Psoas muscle (tissue), 8 donors: ENCODE data around the gene ATXN2L. TPM values are rescaled to one million over a fixed set of nuclear protein-coding genes. Genes with fewer than 3 reads are reported as not detected.

Experiments
- ATAC-seq, 4 donors: fragments of 200-7000 bp; cut with Tn5 transposase; one replicate each; pipeline ENCODE4 v1.9.1; 2020; ENCODE audit warnings: moderate library complexity in 3 of 4, mild to moderate bottlenecking in 2 of 4
- DNase-seq, 2 donors: peaks; one replicate each; pipeline ENCODE4 v3.0.0-alpha.2; 2020
- H3K27ac ChIP-seq: fragments of 200-600 bp; one replicate; pipeline ENCODE4 v1.8.0; 2022
- H3K27me3 ChIP-seq, 3 donors: fragments of 200-600 bp in 1 of 3; one replicate each; pipeline versions ENCODE4 v1.6.1 to v1.8.0; 2013 to 2022; ENCODE audit warnings: low read length in 2 of 3, mild to moderate bottlenecking in 2 of 3, moderate library complexity in 1 of 3; ENCODE audit not compliant: insufficient read depth in 3 of 3
- H3K36me3 ChIP-seq, 2 donors: fragments of 200-600 bp in 1 of 2; one replicate each; pipeline versions ENCODE4 v1.6.1 to v1.8.0; 2013 to 2022; ENCODE audit warnings: low read depth in 1 of 2, mild to moderate bottlenecking in 1 of 2, moderate library complexity in 1 of 2; ENCODE audit not compliant: insufficient read depth in 1 of 2
- H3K4me1 ChIP-seq: fragments of 200-600 bp; one replicate; pipeline ENCODE4 v1.8.0; 2022
- H3K4me3 ChIP-seq: fragments of 200-600 bp; one replicate; pipeline ENCODE4 v1.8.0; 2022; ENCODE audit warnings: mild to moderate bottlenecking
- H3K9me3 ChIP-seq: fragments of 200-600 bp; one replicate; pipeline ENCODE4 v1.8.0; 2022
- WGBS, 3 donors: extraction: QIAGEN DNeasy Blood & Tissue Kit; methylation state at CpG; one replicate each; pipeline versions ENCODE4 v1.1.6 to v1.1.7; 2013; 5-methylcytosine and 5-hydroxymethylcytosine counted together
- intact Hi-C, 2 donors: fragments of 100-400 bp; cut with DNase I; formaldehyde crosslinking; loops; one replicate each; pipeline versions ENCODE4 v1.11.0 to v1.14.2; 2022
- polyA plus RNA-seq, 3 donors: library from polyadenylated mRNA; stranded (reverse); fragments of 200-250 nt; gene quantifications; one replicate each; pipeline ENCODE4 v1.2.3, GENCODE V29; 2013
- total RNA-seq, 4 donors: library from RNA; stranded (reverse); fragmentation: NEBNext Ultra II Directional in 2 of 4; extraction: Animal tissue kit (Norgen Biotek cat#: 25700) in 2 of 4; gene quantifications; one replicate each; pipeline versions ENCODE4 v1.2.1 to v1.2.4, GENCODE V29; 2021 to 2023
- TF ChIP-seq, protein P1 (sequence below): fragments of 200-600 bp; IDR thresholded peaks from one replicate; pipeline ENCODE4 v1.8.0; 2022; ENCODE audit warnings: antibody characterized with exemption
- donor health status: healthy with polysubstance abuse.
- donor health status: DM: no; HTN: no; CAD: no; lungs with moderate emphysema.
- donor health status: Bipolar disorder and iron deficiency.
- donor health status: healthy.
- donor health status: DM: yes; HTN: yes; CAD: no.
- donor health status: DM: no; HTN: no; CAD: no.
- donor health status: DM: no; HTN: no; CAD: no.
- donor health status: DM: yes; HTN: yes; CAD: no.

Gene ATXN2L
- total and polyA plus RNA-seq, 7 donors, result 28.8 to 66.2 (median 50.0) TPM

- WGBS, 3 donors, result 78 to 83% (median 81%) methylated on average over 8 of the region's 8 CpGs
- Histone ChIP-seq H3K36me3 (peaks cover 21 to 81% of the 10 kb centered on the region in 2 donors), H3K9me3 (no peaks in the 10 kb centered on the region), H3K27me3 (no peaks in the 10 kb centered on the region), H3K27ac (no peak overlapping the region), H3K4me1 (no peaks in the 10 kb centered on the region), H3K4me3 (no peak overlapping the region)
- intact Hi-C loops, result no loop called here
- DNase-seq (no peak), ATAC-seq (no peak)
- TF ChIP-seq, protein P1, sequence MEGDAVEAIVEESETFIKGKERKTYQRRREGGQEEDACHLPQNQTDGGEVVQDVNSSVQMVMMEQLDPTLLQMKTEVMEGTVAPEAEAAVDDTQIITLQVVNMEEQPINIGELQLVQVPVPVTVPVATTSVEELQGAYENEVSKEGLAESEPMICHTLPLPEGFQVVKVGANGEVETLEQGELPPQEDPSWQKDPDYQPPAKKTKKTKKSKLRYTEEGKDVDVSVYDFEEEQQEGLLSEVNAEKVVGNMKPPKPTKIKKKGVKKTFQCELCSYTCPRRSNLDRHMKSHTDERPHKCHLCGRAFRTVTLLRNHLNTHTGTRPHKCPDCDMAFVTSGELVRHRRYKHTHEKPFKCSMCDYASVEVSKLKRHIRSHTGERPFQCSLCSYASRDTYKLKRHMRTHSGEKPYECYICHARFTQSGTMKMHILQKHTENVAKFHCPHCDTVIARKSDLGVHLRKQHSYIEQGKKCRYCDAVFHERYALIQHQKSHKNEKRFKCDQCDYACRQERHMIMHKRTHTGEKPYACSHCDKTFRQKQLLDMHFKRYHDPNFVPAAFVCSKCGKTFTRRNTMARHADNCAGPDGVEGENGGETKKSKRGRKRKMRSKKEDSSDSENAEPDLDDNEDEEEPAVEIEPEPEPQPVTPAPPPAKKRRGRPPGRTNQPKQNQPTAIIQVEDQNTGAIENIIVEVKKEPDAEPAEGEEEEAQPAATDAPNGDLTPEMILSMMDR, result no peak
Measured at GRCh38 chr16:28836761-28837064, 13.9 kb downstream of the ATXN2L start.

- 70 to 79% (median 74%) methylated on average over 7 of the region's 7 CpGs for WGBS, 3 donors
Measured at GRCh38 chr16:28837672-28838557, 15.1 kb downstream of the ATXN2L start.

DNA sequence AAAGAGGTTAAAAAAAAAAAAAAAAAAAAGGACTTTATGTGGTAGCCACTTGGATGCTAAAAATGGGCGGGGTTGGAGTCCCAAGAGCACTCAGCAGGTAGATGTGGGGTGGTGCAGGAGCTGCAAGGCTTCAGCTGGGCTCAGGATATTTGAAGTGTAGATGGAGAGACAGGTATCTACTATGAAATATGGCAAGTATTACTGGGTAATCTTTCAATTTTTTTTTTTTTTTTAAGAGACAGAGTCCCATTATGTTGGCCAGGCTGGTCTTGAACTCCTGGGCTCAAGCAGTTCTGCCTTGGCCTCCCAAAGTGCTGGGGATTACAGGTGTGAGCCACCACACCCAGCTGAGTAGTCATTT is 15.7 kb downstream of the ATXN2L start:
- no peaks in the 10 kb centered on the region for H3K9me3 ChIP-seq
- H3K4me3 ChIP-seq, result no peak overlapping the region
- ATAC-seq, result no peak
- WGBS, 3 donors, result 98 to 100% (median 100%) methylated on average over 1 of the region's 1 CpG
- no peaks in the 10 kb centered on the region for H3K4me1 ChIP-seq
- intact Hi-C loops, result no loop called here
- no peak overlapping the region for H3K27ac ChIP-seq
- H3K36me3 ChIP-seq, result peaks cover 9 to 81% of the 10 kb centered on the region in 2 donors
- H3K27me3 ChIP-seq, result no peaks in the 10 kb centered on the region
- no peak for DNase-seq
- TF ChIP-seq, protein P1, result no peak

More at GRCh38 chr16:28837672-28838557, 15.1 kb downstream of the ATXN2L start:
- no peak overlapping the region for H3K27ac ChIP-seq
- DNase-seq (peak in 1 of 2 donors; percentile 52), ATAC-seq (peak in 2 of 4 donors; percentile 20 to 57)
- TF ChIP-seq, protein P1, result no peak
- H3K36me3 ChIP-seq, result peaks cover 15 to 81% of the 10 kb centered on the region in 2 donors
- no peaks in the 10 kb centered on the region for H3K9me3 ChIP-seq
- no peak overlapping the region for H3K4me3 ChIP-seq
- H3K27me3 ChIP-seq, result no peaks in the 10 kb centered on the region
- H3K4me1 ChIP-seq, result no peaks in the 10 kb centered on the region
- intact Hi-C loops, result no loop called here

GRCh38 chr16:28839004-28839639 is 16.3 kb downstream of the ATXN2L start:
- DNase-seq (no peak), ATAC-seq (no peak)
- Histone ChIP-seq H3K4me1 (no peaks in the 10 kb centered on the region), H3K27ac (no peak overlapping the region), H3K36me3 (peaks cover 8 to 81% of the 10 kb centered on the region in 2 donors), H3K9me3 (no peaks in the 10 kb centered on the region), H3K27me3 (no peaks in the 10 kb centered on the region), H3K4me3 (no peak overlapping the region)
- WGBS, 3 donors, result 92 to 95% (median 94%) methylated on average over 14 of the region's 14 CpGs
- TF ChIP-seq, protein P1, result no peak
- intact Hi-C loops, result no loop called here
